ENCODE results near the gene CAPZA2. TPM values are rescaled to one million over a fixed set of nuclear protein-coding genes. Genes with fewer than 3 reads are reported as not detected.

CAPZA2 gene
- polyA plus RNA-seq, 3 donors: 67.0 to 807 (median 672) TPM

- H3K27me3 ChIP-seq (ENCODE audit: control insufficient read depth in 2 of 2, insufficient read depth in 2 of 2, low read length in 2 of 2): no peaks in the 10 kb centered on the region
Observed at GRCh38 chr7:116929914-116930913, 67.8 kb downstream of the CAPZA2 start.

More at GRCh38 chr7:116929914-116930913, 67.8 kb downstream of the CAPZA2 start:
- peak; percentile 96 for TF ChIP-seq CTCF (IDR thresholded peaks at IDR 0.05)
- Histone ChIP-seq H3K4me2 (replicated peaks; ENCODE audit: extremely low read depth, low read length, poor library complexity, severe bottlenecking) (no peak overlapping the region), H3K9ac (ENCODE audit: insufficient read depth, low read length, poor library complexity, severe bottlenecking) (no peak overlapping the region), H3K4me1 (ENCODE audit: control insufficient read depth in 1 of 2, insufficient read depth in 2 of 2, low read length in 2 of 2) (no peaks in the 10 kb centered on the region), H3K79me2 (ENCODE audit: insufficient read depth, low read length) (no peaks in the 10 kb centered on the region), H3K36me3 (replicated peaks in 1 of 2; ENCODE audit: control insufficient read depth in 1 of 2, insufficient read depth in 2 of 2, low read length in 2 of 2) (no peaks in the 10 kb centered on the region), H3K4me3 (replicated peaks in 1 of 3; ENCODE audit: low read depth in 2 of 3, low read length in 3 of 3) (no peak overlapping the region), H4K20me1 (ENCODE audit: insufficient read depth, low read length) (no peaks in the 10 kb centered on the region), H3K27ac (ENCODE audit: low read depth in 1 of 2, low read length in 2 of 2) (no peak overlapping the region), H3K9me3 (replicated peaks in 1 of 2; ENCODE audit: control insufficient read depth in 1 of 2, insufficient read depth in 1 of 2, low read length in 2 of 2) (no peaks in the 10 kb centered on the region), H2AFZ (ENCODE audit: insufficient read depth, low read depth, low read length, poor library complexity, severe bottlenecking) (no peak overlapping the region)
- no peaks in the 10 kb centered on the region for H3K9me3 Mint-ChIP-seq
- peak overlapping the region in 1 of 7 donors; percentile 7 for H3K27ac Mint-ChIP-seq
- H3K27me3 Mint-ChIP-seq (ENCODE audit: low read depth in 3 of 3): peaks cover 0 to 8% (median 2%) of the 10 kb centered on the region in 3 donors
- peak; percentile 61 to 80 (median 68) for DNase-seq
- no peaks in the 10 kb centered on the region for H3K36me3 Mint-ChIP-seq
- H3K4me3 Mint-ChIP-seq: no peak overlapping the region
- WGBS (ENCODE audit: insufficient coverage): 37% methylated on average over 21 of the region's 25 CpGs
- intact Hi-C loops (cut with micrococcal nuclease): loop anchor here (2.0 to 5.0 kb wide), 3 partner anchors 187 to 197 kb away; no protein-coding TSS in a partner anchor
- H3K4me1 Mint-ChIP-seq: peaks cover 8% of the 10 kb centered on the region
